Measurements from ENCODE around the gene NCKAP5. TPM values are rescaled to one million over a fixed set of nuclear protein-coding genes. Genes with fewer than 3 reads are reported as not detected.

Gene NCKAP5
- total RNA-seq, 1 donor from 2014 or later, result 3.9 TPM

GRCh38 chr2:132758995-132759394 is 809.3 kb downstream of the NCKAP5 start:
- no peak for DNase-seq (ENCODE audit: low spot score)

- DNase-seq (ENCODE audit: low spot score), result no peak
Measured at GRCh38 chr2:132757676-132758075, 810.6 kb downstream of the NCKAP5 start.

GRCh38 chr2:132757002-132757589 is 811.2 kb downstream of the NCKAP5 start:
- DNase-seq (ENCODE audit: low spot score), result no peak

- no peak for DNase-seq (ENCODE audit: low spot score)
Measured at GRCh38 chr2:132754867-132755472, 813.3 kb downstream of the NCKAP5 start.

GRCh38 chr2:132754392-132754791 is 813.9 kb downstream of the NCKAP5 start:
- no peak for DNase-seq (ENCODE audit: low spot score)

- DNase-seq (ENCODE audit: low spot score), result no peak
Measured at GRCh38 chr2:132752421-132753206, 815.6 kb downstream of the NCKAP5 start.

GRCh38 chr2:132751836-132752235 is 816.4 kb downstream of the NCKAP5 start:
- no peak for DNase-seq (ENCODE audit: low spot score)

- no peak for DNase-seq (ENCODE audit: low spot score)
Measured at GRCh38 chr2:132750606-132751005, 817.7 kb downstream of the NCKAP5 start.

GRCh38 chr2:132747046-132747445 is 821.2 kb downstream of the NCKAP5 start:
- no peak for DNase-seq (ENCODE audit: low spot score)

- no peak for DNase-seq (ENCODE audit: low spot score)
Measured at GRCh38 chr2:132741754-132742153, 826.5 kb downstream of the NCKAP5 start.

- no peak for DNase-seq (ENCODE audit: low spot score)
Measured at GRCh38 chr2:132740081-132740720, 828.1 kb downstream of the NCKAP5 start.

GRCh38 chr2:132738223-132738622 is 830.0 kb downstream of the NCKAP5 start:
- DNase-seq (ENCODE audit: low spot score), result no peak

GRCh38 chr2:132736059-132736458 is 832.2 kb downstream of the NCKAP5 start:
- DNase-seq (ENCODE audit: low spot score), result no peak

- DNase-seq (ENCODE audit: low spot score), result no peak
Measured at GRCh38 chr2:132734961-132735360, 833.3 kb downstream of the NCKAP5 start.

- DNase-seq (ENCODE audit: low spot score), result no peak
Measured at GRCh38 chr2:132733094-132733493, 835.2 kb downstream of the NCKAP5 start.

GRCh38 chr2:132732694-132733093 is 835.6 kb downstream of the NCKAP5 start:
- DNase-seq (ENCODE audit: low spot score), result no peak

GRCh38 chr2:132731441-132731840 is 836.8 kb downstream of the NCKAP5 start:
- DNase-seq (ENCODE audit: low spot score), result no peak

GRCh38 chr2:132730611-132731010 is 837.7 kb downstream of the NCKAP5 start:
- no peak for DNase-seq (ENCODE audit: low spot score)

GRCh38 chr2:132729522-132729921 is 838.7 kb downstream of the NCKAP5 start:
- DNase-seq (ENCODE audit: low spot score), result no peak

- DNase-seq (ENCODE audit: low spot score), result no peak
Measured at GRCh38 chr2:132726155-132726554, 842.1 kb downstream of the NCKAP5 start.

GRCh38 chr2:132725748-132726147 is 842.5 kb downstream of the NCKAP5 start:
- no peak for DNase-seq (ENCODE audit: low spot score)

GRCh38 chr2:132725148-132725547 is 843.1 kb downstream of the NCKAP5 start:
- DNase-seq (ENCODE audit: low spot score), result no peak

GRCh38 chr2:132721938-132722337 is 846.3 kb downstream of the NCKAP5 start:
- no peak for DNase-seq (ENCODE audit: low spot score)
